C4-2B (cell line): ENCODE measurements around the gene SNED1.

ENCODE experiments used
- CTCF ChIP-seq: fragments of 450-650 bp; conservative IDR thresholded peaks from 2 replicates; pipeline ENCODE4 v1.5.1; 2017; ENCODE audit warnings: mild to moderate bottlenecking
- ZFX ChIP-seq: fragments of 450-650 bp; IDR thresholded peaks from 2 replicates; pipeline ENCODE4 v1.6.1; 2017

- no peak for TF ChIP-seq CTCF
- TF ChIP-seq ZFX = no peak
Measured at GRCh38 chr2:241109210-241110088, 111.0 kb downstream of the SNED1 start.
